Activated T-helper 1 cell treated with anti-CD3 and anti-CD28 coated beads, Interleukin-2, amount 50 U/mL, for 16 hours (primary cell): ENCODE measurements around the gene NOS1AP.
"Not testable (repeated sequence)": the region's sequence is repeated elsewhere in the genome, so short reads cannot be mapped to it uniquely, and the experiment has no call there.

Experiments
- DNase-seq, 2 donors: peaks; one replicate each; pipeline ENCODE4 v3.0.0-alpha.2; 2020; ENCODE audit warnings: low read depth in 1 of 2, low spot score in 1 of 2

Gene NOS1AP

GRCh38 chr1:162396201-162396906 is 326.9 kb downstream of the NOS1AP start:
- no peak for DNase-seq

DNA sequence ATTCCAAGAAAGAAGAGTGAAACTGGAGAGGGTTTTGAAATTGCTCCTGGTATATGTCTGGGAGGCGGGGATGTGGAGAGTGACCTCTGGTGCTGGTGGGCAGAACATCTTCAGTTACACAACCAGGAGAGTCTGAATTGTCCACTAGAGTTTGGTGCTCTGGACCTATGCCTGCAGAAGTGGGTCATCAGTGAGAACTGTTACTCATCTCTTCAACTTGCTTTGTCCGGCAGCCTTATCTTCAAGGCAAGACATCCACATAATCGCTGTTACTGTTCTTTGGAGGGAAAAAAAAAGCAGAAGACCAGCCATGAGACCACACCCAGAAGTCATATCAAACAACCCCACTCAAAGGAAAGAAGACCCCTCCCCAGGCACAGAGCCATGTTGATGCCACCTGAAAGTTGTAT is 327.6 kb downstream of the NOS1AP start:
- no peak for DNase-seq

DNA sequence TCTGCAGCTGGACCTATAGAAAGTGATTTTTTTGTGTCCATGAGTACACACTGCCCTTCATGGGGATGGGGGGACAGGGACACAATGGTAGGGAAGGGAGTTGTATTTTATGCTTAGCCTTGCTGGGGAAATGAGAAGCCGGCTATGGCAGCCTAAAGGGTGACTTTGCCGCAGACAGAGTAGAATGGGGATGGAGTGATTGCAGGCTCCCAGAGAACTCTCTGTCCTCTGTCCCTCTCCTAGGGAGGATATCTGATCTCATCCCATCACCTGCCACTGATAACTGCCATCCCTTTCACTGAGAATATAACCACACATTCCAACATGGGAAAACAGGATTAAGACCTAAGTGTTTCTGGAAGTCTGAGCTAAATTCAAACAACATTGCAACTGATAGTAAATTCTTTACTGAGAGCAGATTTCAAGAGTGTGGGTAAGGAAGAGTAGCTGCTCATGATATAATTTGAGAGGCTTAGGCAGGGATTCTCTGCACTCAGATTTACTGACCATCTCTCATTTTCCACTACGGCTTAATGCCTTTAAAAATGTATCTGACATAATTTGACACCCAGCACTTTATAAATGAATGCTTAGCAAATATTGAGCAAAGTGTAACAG is 328.6 kb downstream of the NOS1AP start:
- no peak for DNase-seq

DNA sequence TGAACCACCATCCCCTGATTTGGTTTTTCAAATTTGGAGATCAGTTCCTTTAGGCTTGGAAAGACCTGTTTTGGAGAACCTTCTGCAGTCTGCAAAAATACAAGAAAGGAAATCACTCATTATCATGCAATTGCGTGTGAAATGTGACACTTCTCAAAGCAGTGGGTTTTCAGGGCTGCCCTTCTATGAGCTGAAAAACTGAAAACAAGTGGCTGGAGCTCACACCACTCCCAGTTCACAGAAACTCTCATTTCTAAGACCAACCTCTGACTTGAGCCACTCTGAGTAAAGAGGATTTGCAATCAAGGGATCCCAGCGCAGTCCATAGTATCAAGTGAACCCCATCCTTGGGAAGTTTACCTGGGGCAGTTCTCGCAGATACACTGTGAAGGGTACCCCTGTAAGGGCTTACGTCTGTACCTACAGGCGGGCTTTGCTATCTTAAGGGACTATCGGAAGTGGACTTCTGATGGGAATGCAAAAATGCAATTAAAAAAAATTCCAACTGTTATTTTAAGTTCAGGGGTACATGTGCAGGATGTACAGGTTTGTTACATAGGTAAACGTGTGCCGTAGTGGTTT is 329.6 kb downstream of the NOS1AP start:
- no peak for DNase-seq

DNA sequence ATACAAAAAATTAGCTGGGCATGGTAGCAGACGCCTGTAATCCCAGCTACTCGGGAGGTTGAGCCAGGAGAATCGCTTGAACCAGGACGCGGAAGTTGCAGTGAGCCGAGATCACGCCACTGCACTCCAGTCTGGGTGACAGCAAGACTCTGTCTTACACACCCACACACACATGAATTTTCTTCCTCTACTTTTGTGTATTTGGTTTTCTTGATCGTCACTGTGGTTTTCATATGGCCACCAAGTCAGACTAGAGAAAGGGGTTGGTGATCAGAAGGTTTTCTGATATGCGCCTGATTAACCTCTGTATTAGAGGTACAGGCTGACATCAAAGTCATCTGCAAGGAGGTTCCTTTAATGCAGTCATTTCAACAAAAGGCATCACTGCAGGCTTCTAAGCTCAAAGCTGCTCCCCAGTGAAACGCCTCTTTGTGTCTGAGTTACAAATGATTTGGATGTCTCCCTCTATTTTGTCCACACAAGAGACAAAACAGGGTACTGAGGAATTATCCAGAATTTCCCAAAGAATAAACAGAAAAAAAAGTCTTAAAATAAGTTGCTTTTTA is 331.4 kb downstream of the NOS1AP start:
- no peak for DNase-seq

GRCh38 chr1:162404550-162405160 is 335.2 kb downstream of the NOS1AP start:
- no peak for DNase-seq

GRCh38 chr1:162405800-162406199 is 336.3 kb downstream of the NOS1AP start:
- DNase-seq = no peak

DNA sequence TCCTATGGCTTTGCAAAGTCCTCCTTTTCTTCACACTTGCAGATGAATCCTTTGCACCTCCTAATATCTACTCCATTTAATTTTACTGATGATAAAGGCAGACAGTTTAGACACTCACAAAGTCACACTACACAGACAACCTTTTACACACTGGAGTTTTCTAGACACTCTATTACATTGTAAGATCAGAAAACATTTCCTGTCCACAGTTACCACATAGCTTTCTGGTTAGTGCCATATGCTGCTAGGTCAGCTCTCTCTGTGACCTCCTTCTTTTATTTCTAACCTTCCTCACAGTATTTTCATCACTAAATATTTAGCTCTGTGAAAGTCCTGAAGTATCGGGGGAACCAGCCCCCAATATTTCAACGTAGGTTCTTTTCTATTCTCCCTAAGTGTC is 337.3 kb downstream of the NOS1AP start:
- no peak for DNase-seq

GRCh38 chr1:162407539-162407938 is 338.0 kb downstream of the NOS1AP start:
- DNase-seq = no peak

DNA sequence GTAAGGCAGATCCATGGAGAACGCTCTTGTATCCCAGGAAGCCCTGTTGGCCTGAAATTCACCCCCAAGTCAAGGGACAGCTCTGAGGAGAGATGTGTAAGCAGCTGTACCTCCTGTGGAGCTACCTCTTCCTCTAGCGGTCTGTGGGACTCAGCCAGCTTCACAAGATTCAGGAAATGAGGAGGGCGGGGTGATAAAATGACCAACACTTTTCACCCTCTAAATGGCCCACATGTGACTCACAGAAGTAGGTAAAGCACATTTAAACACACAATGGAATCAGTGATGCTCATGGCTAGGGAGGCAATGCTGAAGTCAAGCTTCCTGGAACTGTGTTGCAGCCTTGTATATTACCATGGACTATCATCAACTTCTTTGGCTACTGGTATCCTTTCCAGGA is 342.5 kb downstream of the NOS1AP start, which contains the start of gene SH2D1B:
TSS of gene SH2D1B (minus strand) at position 135 of the 400 bp plus-strand sequence. CDS start at position 15, 120 bp downstream.
- DNase-seq = no peak

- no peak for DNase-seq
Observed at GRCh38 chr1:162416215-162416614, 346.7 kb downstream of the NOS1AP start.

DNA sequence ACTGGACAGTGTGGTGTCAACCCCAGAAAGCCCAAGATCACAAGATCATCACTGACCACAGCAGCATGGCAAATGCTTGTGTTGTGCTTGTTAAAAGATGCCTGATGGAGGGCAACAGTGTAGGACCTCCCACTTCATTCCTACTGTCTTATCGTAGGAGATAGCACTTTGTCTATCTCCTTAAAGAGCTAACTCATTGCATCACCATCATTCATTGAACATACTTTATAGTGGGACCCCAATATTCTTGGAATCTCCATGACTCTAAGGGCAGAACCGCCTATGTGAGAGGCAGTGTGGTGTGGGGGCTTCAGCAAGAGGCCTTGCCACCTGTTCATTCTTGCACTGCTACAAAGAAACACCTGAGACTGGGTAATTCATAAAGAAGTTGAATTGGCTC is 347.4 kb downstream of the NOS1AP start:
- no peak for DNase-seq

DNA sequence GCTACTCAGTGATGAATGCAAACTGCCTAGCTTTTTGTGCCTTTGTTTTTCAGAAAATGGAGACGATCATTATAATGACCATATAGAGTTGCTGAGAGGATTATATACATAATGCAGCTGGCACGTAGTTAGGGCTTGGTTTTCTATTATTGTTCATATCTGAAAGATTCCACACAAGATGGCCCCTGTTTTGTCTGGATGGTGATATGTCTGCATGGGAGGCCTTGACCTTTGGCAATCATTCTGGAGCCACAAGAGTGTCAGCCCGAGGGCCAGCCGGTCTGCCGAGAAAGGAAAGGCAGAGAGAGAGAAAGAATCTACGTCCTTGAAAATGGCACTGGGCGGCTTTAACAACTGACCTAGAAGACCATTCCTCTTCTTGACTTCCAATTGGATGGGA is 348.2 kb downstream of the NOS1AP start:
- DNase-seq = no peak

GRCh38 chr1:162418584-162418983 is 349.1 kb downstream of the NOS1AP start:
- not testable (repeated sequence) for DNase-seq

DNA sequence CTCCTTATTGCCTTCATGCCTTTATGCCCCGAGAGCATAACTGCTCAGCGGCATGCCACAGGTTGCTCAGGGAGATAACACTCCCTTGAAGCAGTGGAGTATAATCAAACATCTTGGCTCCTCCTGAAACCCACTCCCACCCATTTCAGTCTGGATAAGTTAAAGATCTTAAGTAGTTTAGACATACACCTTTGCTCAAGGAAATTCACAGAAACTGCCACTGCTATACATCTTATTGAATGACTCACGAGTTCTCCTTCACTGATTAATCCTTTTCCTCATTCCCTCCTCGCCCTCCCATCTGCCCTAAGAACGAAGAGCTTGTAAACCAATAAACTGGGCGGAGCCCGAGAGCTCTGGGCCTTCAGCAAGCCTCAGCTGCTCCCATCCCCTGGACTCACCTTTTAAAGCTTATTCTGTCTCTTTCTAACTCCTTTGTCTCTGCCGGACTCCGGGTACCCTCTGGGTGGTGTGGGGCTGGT is 350.0 kb downstream of the NOS1AP start:
- DNase-seq = not testable (repeated sequence)
